HG03558 (cell line): Measurements from ENCODE around the gene VAT1.
"Not testable (repeated sequence)": the region's sequence is repeated elsewhere in the genome, so short reads cannot be mapped to it uniquely, and the experiment has no call there.

ENCODE experiments used
- ATAC-seq: cut with Tn5 transposase; IDR thresholded peaks from one replicate; pipeline ENCODE4 v1.9.1; 2021; ENCODE audit warnings: moderate number of reproducible peaks; ENCODE audit not compliant: unreplicated experiment; ENCODE audit errors: extremely low read depth

Gene VAT1

GRCh38 chr17:43021741-43022512, at the start of gene VAT1:
VAT1 (minus strand) TSS chr17:43022385; CDS start chr17:43022322, 63 bp downstream.
- ATAC-seq, result no peak

GRCh38 chr17:43070872-43071271, 48.7 kb upstream of the VAT1 start:
- ATAC-seq, result no peak

GRCh38 chr17:43070257-43070656, 48.1 kb upstream of the VAT1 start:
- ATAC-seq, result no peak

GRCh38 chr17:43069368-43069898, 47.2 kb upstream of the VAT1 start:
- ATAC-seq, result no peak

GRCh38 chr17:43068570-43069367, 46.6 kb upstream of the VAT1 start:
- ATAC-seq, result no peak

- ATAC-seq, result no peak
Measured at GRCh38 chr17:43062984-43063638, 40.9 kb upstream of the VAT1 start.

GRCh38 chr17:43056051-43056450, 33.9 kb upstream of the VAT1 start:
- no peak for ATAC-seq

GRCh38 chr17:43053008-43053407, 30.8 kb upstream of the VAT1 start:
- ATAC-seq, result not testable (repeated sequence)

- no peak for ATAC-seq
Measured at GRCh38 chr17:43051969-43052368, 29.8 kb upstream of the VAT1 start.

GRCh38 chr17:43044024-43044423, 21.8 kb upstream of the VAT1 start:
- no peak for ATAC-seq

- no peak for ATAC-seq
Measured at GRCh38 chr17:43043307-43043706, 21.1 kb upstream of the VAT1 start.

- no peak for ATAC-seq
Measured at GRCh38 chr17:43042025-43042628, 19.9 kb upstream of the VAT1 start.

GRCh38 chr17:43040655-43041054, 18.5 kb upstream of the VAT1 start:
- no peak for ATAC-seq

- ATAC-seq, result no peak
Measured at GRCh38 chr17:43039646-43040045, 17.5 kb upstream of the VAT1 start.

- no peak for ATAC-seq
Measured at GRCh38 chr17:43034894-43035293, 12.7 kb upstream of the VAT1 start.

- ATAC-seq, result no peak
Measured at GRCh38 chr17:43033948-43034881, 12.0 kb upstream of the VAT1 start.

- no peak for ATAC-seq
Measured at GRCh38 chr17:43031666-43032065, 9.5 kb upstream of the VAT1 start.

GRCh38 chr17:43030137-43030767, 8.1 kb upstream of the VAT1 start:
- no peak for ATAC-seq
